Neuronal stem cell (in vitro differentiated cells): Measurements from ENCODE around the gene TCF7L2.
"Not testable (repeated sequence)": the region's sequence is repeated elsewhere in the genome, so short reads cannot be mapped to it uniquely, and the experiment has no call there.

Source experiments
- DNase-seq: peaks from one replicate; pipeline ENCODE4 v3.0.0-alpha.2; 2013; ENCODE audit warnings: low spot score
- H2AFZ ChIP-seq: one replicate; pipeline ENCODE4 v1.6.1; 2013; ENCODE audit warnings: mild to moderate bottlenecking, low read length, inconsistent platforms
- H2AK5ac ChIP-seq: 2 replicates; pipeline ENCODE4 v1.6.1; 2013; ENCODE audit warnings: low read depth, mild to moderate bottlenecking, inconsistent platforms, low read length, moderate library complexity, mixed read lengths
- H2BK120ac ChIP-seq: 2 replicates; pipeline ENCODE4 v1.6.1; 2013; ENCODE audit warnings: low read depth, mild to moderate bottlenecking, inconsistent platforms, low read length, moderate library complexity, mixed read lengths
- H2BK12ac ChIP-seq: one replicate; pipeline ENCODE4 v1.6.1; 2013; ENCODE audit warnings: low read length, inconsistent platforms
- H2BK15ac ChIP-seq: 2 replicates; pipeline ENCODE4 v1.6.1; 2013; ENCODE audit warnings: mild to moderate bottlenecking, low read length, inconsistent platforms, mixed read lengths
- H2BK5ac ChIP-seq: one replicate; pipeline ENCODE4 v1.6.1; 2013; ENCODE audit warnings: inconsistent platforms, mild to moderate bottlenecking, low read length, moderate library complexity
- H3K14ac ChIP-seq: one replicate; pipeline ENCODE4 v1.6.1; 2013; ENCODE audit warnings: low read length, inconsistent platforms
- H3K18ac ChIP-seq: 2 replicates; pipeline ENCODE4 v1.6.1; 2013; ENCODE audit warnings: low read length, inconsistent platforms
- H3K23ac ChIP-seq: 2 replicates; pipeline ENCODE4 v1.6.1; 2013; ENCODE audit warnings: low read depth, mild to moderate bottlenecking, mixed read lengths, low read length, inconsistent platforms; ENCODE audit not compliant: poor library complexity
- H3K27ac ChIP-seq: replicated peaks from 3 replicates; pipeline ENCODE4 v1.5.1; 2013; ENCODE audit warnings: low read length, inconsistent platforms
- H3K27me3 ChIP-seq, 3 experiments: 2 replicates each; pipeline ENCODE4 v1.6.1; 2013; ENCODE audit warnings: low read length in 3 of 3, mild to moderate bottlenecking in 2 of 3, inconsistent platforms in 1 of 3, low read depth in 1 of 3, mixed read lengths in 1 of 3, moderate library complexity in 1 of 3; ENCODE audit not compliant: control insufficient read depth in 3 of 3, insufficient read depth in 3 of 3
- H3K36me3 ChIP-seq, 2 donors: replicated peaks in 1 of 2; 2 replicates each; pipeline ENCODE4 v1.6.1; 2013; ENCODE audit warnings: low read length in 2 of 2; ENCODE audit not compliant: control insufficient read depth in 2 of 2, insufficient read depth in 2 of 2
- H3K4ac ChIP-seq: 2 replicates; pipeline ENCODE4 v1.6.1; 2013; ENCODE audit warnings: inconsistent platforms, mild to moderate bottlenecking, low read length, moderate library complexity
- H3K4me1 ChIP-seq, 2 donors: 1 replicate in 1 of 2; 2 replicates in 1 of 2; pipeline ENCODE4 v1.6.1; 2013; ENCODE audit warnings: low read length in 2 of 2, low read depth in 1 of 2; ENCODE audit not compliant: control insufficient read depth in 2 of 2, insufficient read depth in 1 of 2
- H3K4me2 ChIP-seq: one replicate; pipeline ENCODE4 v1.6.1; 2013; ENCODE audit warnings: mild to moderate bottlenecking, low read length, inconsistent platforms; ENCODE audit not compliant: insufficient read depth, poor library complexity, severe bottlenecking
- H3K4me3 ChIP-seq, 2 donors: 2 replicates each; pipeline ENCODE4 v1.5.1; 2013; ENCODE audit warnings: low read length in 2 of 2, mild to moderate bottlenecking in 2 of 2, inconsistent platforms in 1 of 2, moderate library complexity in 1 of 2
- H3K79me1 ChIP-seq: one replicate; pipeline ENCODE4 v1.6.1; 2013; ENCODE audit warnings: low read depth, mild to moderate bottlenecking, inconsistent platforms, low read length, moderate library complexity
- H3K9ac ChIP-seq: one replicate; pipeline ENCODE4 v1.6.1; 2013; ENCODE audit warnings: mild to moderate bottlenecking, low read depth, low read length, inconsistent platforms; ENCODE audit not compliant: poor library complexity
- H3K9me3 ChIP-seq, 2 donors: replicated peaks in 1 of 2; 2 replicates each; pipeline versions ENCODE3 to v1.6.1; 2013; ENCODE audit warnings: low read length in 2 of 2, mild to moderate bottlenecking in 2 of 2, inconsistent platforms in 1 of 2, low read depth in 1 of 2, mixed read lengths in 1 of 2, moderate library complexity in 1 of 2; ENCODE audit not compliant: control insufficient read depth in 2 of 2, insufficient read depth in 1 of 2
- H4K8ac ChIP-seq: one replicate; pipeline ENCODE4 v1.6.1; 2013; ENCODE audit warnings: low read depth, mild to moderate bottlenecking, inconsistent platforms, low read length, moderate library complexity
- H4K91ac ChIP-seq: one replicate; pipeline ENCODE4 v1.6.1; 2013; ENCODE audit warnings: low read length, low read depth, mild to moderate bottlenecking, inconsistent platforms; ENCODE audit not compliant: poor library complexity
- WGBS, 2 donors: extraction: QIAGEN DNeasy Blood & Tissue Kit; methylation state at CpG; one replicate each; pipeline ENCODE4 v1.1.7; 2013; ENCODE audit warnings: missing lambda C conversion rate in 2 of 2, mixed read lengths in 1 of 2; ENCODE audit not compliant: insufficient read length in 2 of 2, insufficient replicate concordance in 1 of 2; ENCODE audit errors: extremely low coverage in 2 of 2; 5-methylcytosine and 5-hydroxymethylcytosine counted together

TCF7L2 gene

GRCh38 chr10:113064039-113064438, 114.0 kb downstream of the TCF7L2 start:
- Histone ChIP-seq H3K4me3 (no peak overlapping the region), H3K9ac (no peak overlapping the region), H2AK5ac (no peak overlapping the region), H3K4ac (no peak overlapping the region), H3K36me3 (peaks cover 4 to 33% of the 10 kb centered on the region in 2 donors), H2AFZ (no peak overlapping the region), H3K23ac (no peak overlapping the region), H3K18ac (no peak overlapping the region), H3K27me3 (no peaks in the 10 kb centered on the region), H2BK5ac (no peak overlapping the region), H2BK15ac (no peak overlapping the region), H2BK120ac (no peak overlapping the region), H3K79me1 (peaks cover 6% of the 10 kb centered on the region), H3K14ac (no peak overlapping the region), H4K8ac (no peak overlapping the region), H2BK12ac (no peak overlapping the region), H3K4me1 (peaks cover 31 to 32% of the 10 kb centered on the region in 2 donors), H3K9me3 (no peaks in the 10 kb centered on the region), H3K4me2 (no peak overlapping the region), H4K91ac (no peak overlapping the region), H3K27ac (no peak overlapping the region)
- WGBS, 2 donors, result no CpG with 5 or more reads among the region's 5 CpGs
- DNase-seq, result no peak

DNA sequence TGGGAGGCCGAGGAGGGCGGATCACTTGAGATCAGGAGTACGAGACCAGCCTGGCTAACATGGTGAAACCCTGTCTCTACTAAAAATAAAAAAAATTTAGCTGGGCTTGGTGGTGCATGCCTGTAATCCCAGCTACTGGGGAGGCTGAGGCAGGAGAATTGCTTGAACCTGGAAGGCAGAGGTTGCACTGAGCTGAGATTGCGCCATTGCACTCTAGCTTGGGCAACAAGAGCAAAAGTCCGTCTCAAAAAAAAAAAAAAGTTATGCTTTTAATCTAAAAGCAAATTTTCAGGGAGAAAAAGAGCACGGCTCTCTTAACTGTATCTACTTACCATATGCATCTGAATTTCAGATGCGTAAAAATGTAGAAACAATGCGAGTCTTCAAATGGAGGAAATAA, 116.1 kb downstream of the TCF7L2 start:
- H2BK5ac ChIP-seq, H2BK12ac ChIP-seq, H3K4ac ChIP-seq, H3K14ac ChIP-seq, DNase-seq, H3K79me1 ChIP-seq, H3K9ac ChIP-seq, H3K23ac ChIP-seq, H2BK15ac ChIP-seq, H3K27ac ChIP-seq, H4K8ac ChIP-seq, H4K91ac ChIP-seq, H2AK5ac ChIP-seq, H3K4me2 ChIP-seq, H2AFZ ChIP-seq, H3K9me3 ChIP-seq, H2BK120ac ChIP-seq, H3K27me3 ChIP-seq, H3K18ac ChIP-seq, H3K4me3 ChIP-seq: not testable (repeated sequence)
- Histone ChIP-seq H3K4me1 (peaks cover 13 to 19% of the 10 kb centered on the region in 2 donors), H3K36me3 (peaks cover 4 to 45% of the 10 kb centered on the region in 2 donors)
- no CpG with 5 or more reads among the region's 8 CpGs for WGBS, 2 donors

DNA sequence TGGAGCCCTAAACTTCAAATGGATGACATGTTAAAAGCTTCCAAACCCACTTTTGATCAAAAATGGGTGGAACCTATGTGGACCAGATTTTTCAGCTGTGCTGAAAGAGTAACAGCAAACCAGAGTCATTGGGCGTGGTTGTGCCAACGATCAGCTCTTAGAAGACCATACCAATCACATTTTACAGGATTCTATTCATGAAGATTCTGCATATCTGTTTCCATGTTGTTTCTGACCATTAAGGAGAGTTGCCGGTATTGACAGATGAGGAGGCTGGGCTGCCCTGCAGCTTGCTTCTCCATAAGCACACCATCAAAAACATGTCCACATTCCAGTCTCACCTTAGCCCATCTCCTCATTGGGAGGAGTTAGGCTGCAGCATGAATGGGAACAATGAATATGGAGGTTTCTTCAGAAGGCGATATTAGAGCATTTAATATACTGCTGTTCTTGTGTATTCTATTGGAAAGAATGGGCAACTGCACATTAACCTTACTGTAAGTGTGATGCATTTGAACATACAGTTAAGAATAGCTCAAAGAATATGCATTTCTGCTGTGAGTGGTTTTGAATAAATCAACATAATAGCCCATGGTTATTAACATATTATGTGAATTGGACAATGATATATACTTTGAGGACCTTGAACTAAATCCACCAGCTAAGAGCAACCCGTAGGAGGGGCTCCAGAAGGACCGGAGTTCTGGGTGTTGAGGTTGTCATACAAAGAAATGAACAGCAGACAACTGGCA, 116.7 kb downstream of the TCF7L2 start:
- Histone ChIP-seq H3K79me1 (peaks cover 9% of the 10 kb centered on the region), H3K27me3 (no peaks in the 10 kb centered on the region), H3K4me1 (peaks cover 8 to 16% of the 10 kb centered on the region in 2 donors), H3K23ac (no peak overlapping the region), H3K36me3 (peaks cover 4 to 41% of the 10 kb centered on the region in 2 donors), H2BK120ac (no peak overlapping the region), H3K4me3 (no peak overlapping the region), H4K8ac (no peak overlapping the region), H3K9me3 (no peaks in the 10 kb centered on the region), H3K14ac (no peak overlapping the region), H2AK5ac (no peak overlapping the region), H3K4me2 (no peak overlapping the region), H3K4ac (no peak overlapping the region), H2BK5ac (no peak overlapping the region), H3K18ac (no peak overlapping the region), H4K91ac (no peak overlapping the region), H3K9ac (no peak overlapping the region), H3K27ac (no peak overlapping the region), H2BK12ac (no peak overlapping the region), H2AFZ (no peak overlapping the region), H2BK15ac (no peak overlapping the region)
- no peak for DNase-seq
- no CpG with 5 or more reads among the region's 6 CpGs for WGBS, 2 donors

DNA sequence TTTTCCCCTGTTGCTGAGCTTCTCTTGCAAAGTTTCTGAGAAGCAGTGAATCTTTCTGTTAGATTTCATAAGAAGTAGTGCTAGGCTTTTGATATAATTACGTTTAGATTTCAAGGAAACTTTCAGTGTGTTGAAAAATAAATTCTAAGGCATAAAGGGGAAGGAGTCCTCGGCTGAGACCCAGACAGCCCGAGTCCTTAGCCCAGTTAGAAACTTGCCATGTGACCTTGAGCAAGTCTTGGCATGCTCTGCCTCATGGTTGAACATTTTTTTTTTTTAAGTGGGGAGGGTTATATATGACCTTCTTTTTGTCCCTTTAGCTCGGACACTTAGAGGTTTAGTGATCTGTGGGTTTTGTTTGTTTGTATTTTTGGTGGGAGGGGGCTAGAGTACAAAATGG, 117.5 kb downstream of the TCF7L2 start:
- Histone ChIP-seq H4K8ac (no peak overlapping the region), H3K18ac (no peak overlapping the region), H3K4me1 (peaks cover 7 to 11% of the 10 kb centered on the region in 2 donors), H3K79me1 (peaks cover 9% of the 10 kb centered on the region), H2BK15ac (no peak overlapping the region), H3K9me3 (no peaks in the 10 kb centered on the region), H3K14ac (no peak overlapping the region), H3K36me3 (peaks cover 4 to 36% of the 10 kb centered on the region in 2 donors), H3K27ac (no peak overlapping the region), H3K27me3 (no peaks in the 10 kb centered on the region), H3K4me2 (no peak overlapping the region), H3K4me3 (no peak overlapping the region), H2AFZ (no peak overlapping the region), H2BK120ac (no peak overlapping the region), H3K4ac (no peak overlapping the region), H3K9ac (no peak overlapping the region), H4K91ac (no peak overlapping the region), H3K23ac (no peak overlapping the region), H2AK5ac (no peak overlapping the region), H2BK12ac (no peak overlapping the region), H2BK5ac (no peak overlapping the region)
- no peak for DNase-seq
- WGBS, 2 donors, result no CpG with 5 or more reads among the region's 4 CpGs
